PC-9 (cell line): ENCODE measurements around the gene B3GAT3. TPM values are rescaled to one million over a fixed set of nuclear protein-coding genes. Genes with fewer than 3 reads are reported as not detected.

Experiments used
- Bru-seq: library from RNA; stranded (reverse); fragments of 400-500 nt; gene quantifications from one replicate; lab custom pipeline; 2021; lab: Mats Ljungman, UMichigan
- BruChase-seq, 2 experiments: library from RNA; stranded (reverse); fragments of 400-500 nt; gene quantifications; one replicate each; lab custom pipeline; 2021; lab: Mats Ljungman, UMichigan
- BruUV-seq: library from RNA; stranded (reverse); fragments of 400-500 nt; replicated peaks from 2 replicates; lab custom pipeline; 2021; lab: Mats Ljungman, UMichigan
- CTCF ChIA-PET: fragments of 300-600 bp; sonication (Branson Sonifier 250); formaldehyde crosslinking; loops from one replicate; lab custom pipeline; 2022; ENCODE audit warnings: antibody characterized with exemption; lab: Charles Lee
- POLR2A ChIA-PET: fragments of 300-600 bp; sonication (Branson Sonifier 250); formaldehyde crosslinking; loops from one replicate; lab custom pipeline; 2022; ENCODE audit warnings: antibody characterized with exemption; ENCODE audit not compliant: unreplicated experiment; lab: Charles Lee
- DNase-seq, 2 experiments: peaks; one replicate each; pipeline versions ENCODE4 v3.0.0 to v3.0.0-alpha.2; 2015 to 2022; ENCODE audit warnings: mixed read lengths in 1 of 2
- H2AFZ ChIP-seq: fragments of 200-600 bp; sonication (generic); 2 replicates; pipeline ENCODE4 v1.8.1; 2017; ENCODE audit warnings: antibody characterized with exemption
- H3F3A ChIP-seq: fragments of 200-600 bp; sonication (generic); 2 replicates; pipeline ENCODE4 v1.8.1; 2017; ENCODE audit warnings: antibody characterized with exemption, mild to moderate bottlenecking, low read depth; ENCODE audit not compliant: insufficient read depth
- H3K27ac ChIP-seq: fragments of 200-600 bp; sonication (generic); 2 replicates; pipeline ENCODE4 v1.6.1; 2016; ENCODE audit warnings: mixed run types
- H3K27me3 ChIP-seq: fragments of 200-600 bp; sonication (generic); 2 replicates; pipeline ENCODE4 v1.6.1; 2016; ENCODE audit warnings: low read depth, mixed run types; ENCODE audit not compliant: insufficient read depth
- H3K36me3 ChIP-seq: fragments of 200-600 bp; sonication (generic); 2 replicates; pipeline ENCODE4 v1.6.1; 2016; ENCODE audit warnings: low read depth, mixed run types
- H3K4me1 ChIP-seq: fragments of 200-600 bp; sonication (generic); replicated peaks from 2 replicates; pipeline ENCODE4 v1.6.1; 2016; ENCODE audit warnings: mixed run types; ENCODE audit not compliant: insufficient read depth
- H3K4me2 ChIP-seq: fragments of 200-600 bp; sonication (generic); 2 replicates; pipeline ENCODE4 v1.6.1; 2017; ENCODE audit warnings: mixed run types
- H3K4me3 ChIP-seq: fragments of 200-600 bp; sonication (generic); 2 replicates; pipeline ENCODE4 v1.6.1; 2016; ENCODE audit warnings: mixed run types
- H3K79me2 ChIP-seq: fragments of 200-600 bp; sonication (generic); 2 replicates; pipeline ENCODE4 v1.6.1; 2017; ENCODE audit warnings: low read depth, mixed run types
- H3K9me2 ChIP-seq: fragments of 200-600 bp; sonication (generic); 2 replicates; pipeline ENCODE4 v1.8.1; 2017; ENCODE audit warnings: mild to moderate bottlenecking; ENCODE audit not compliant: insufficient read depth
- H3K9me3 ChIP-seq: fragments of 200-600 bp; sonication (generic); 2 replicates; pipeline ENCODE4 v1.8.1; 2016; ENCODE audit warnings: low read depth; ENCODE audit not compliant: insufficient read depth
- H4K20me1 ChIP-seq: fragments of 200-600 bp; sonication (generic); 2 replicates; pipeline ENCODE4 v1.8.1; 2017; ENCODE audit not compliant: insufficient read depth
- EZH2 ChIP-seq: fragments of 200-600 bp; sonication (generic); IDR thresholded peaks from 2 replicates; pipeline ENCODE4 v1.8.0; 2017; ENCODE audit warnings: antibody characterized with exemption, low read depth
- intact Hi-C: fragments of 100-400 bp; cut with micrococcal nuclease; formaldehyde crosslinking; loops from one replicate; pipeline ENCODE4 v1.10.0; 2022; ENCODE audit not compliant: unreplicated experiment
- long read RNA-seq: library from polyadenylated mRNA; stranded (forward); transcript quantifications from one replicate; pipeline ENCODE4 v2.0.0, GENCODE V29; 2022
- total RNA-seq: library from RNA; stranded (reverse); gene quantifications from 2 replicates; pipeline ENCODE4 v1.2.3, GENCODE V29; 2021
- TF ChIP-seq, protein P1 (sequence below): fragments of 200-600 bp; sonication (generic); conservative IDR thresholded peaks from 2 replicates; pipeline ENCODE4 v1.6.1; 2017; ENCODE audit warnings: mixed run types, antibody characterized with exemption, mild to moderate bottlenecking, moderate library complexity

B3GAT3 gene
- total RNA-seq (38.9 and 60.5 TPM in 2 replicates), Bru-seq, nascent RNA (percentile 70 among the genes with signal in this experiment), BruChase-seq, experiment 1, labeled RNA remaining after a 2-hour chase (percentile 74 among the genes with signal in this experiment), BruChase-seq, experiment 2, labeled RNA remaining after a 6-hour chase (percentile 80 among the genes with signal in this experiment)
- long read RNA-seq, transcript B3GAT3-201 (5 exons, 1,641 nt): major isoform, 31 of 48 reads
- long read RNA-seq, partial matches to known transcripts: 4 of 48 reads
- long read RNA-seq, other reads (novel, unspliced or antisense): 13 of 48 reads

GRCh38 chr11:62621567-62622470, at the start of gene B3GAT3:
Gene B3GAT3 (minus strand): TSS chr11:62621986. CDS start chr11:62621947, 39 bp downstream.
- Histone ChIP-seq H3K4me3 (peak within 1 kb of the TSS; percentile 79), H3K36me3 (peaks cover 13% of the 10 kb centered on the region; the same call in 1 of the 2 replicates), H2AFZ (peak within 1 kb of the TSS; percentile 88), H3K9me2 (no peaks in the 10 kb centered on the region), H3K27me3 (no peaks in the 10 kb centered on the region), H3K4me2 (peak within 1 kb of the TSS; percentile 75), H3K9me3 (no peaks in the 10 kb centered on the region), H3K27ac (peak within 1 kb of the TSS; percentile 86), H3F3A (peaks cover 51% of the 10 kb centered on the region), H3K4me1 (peaks cover 20% of the 10 kb centered on the region), H4K20me1 (no peaks in the 10 kb centered on the region), H3K79me2 (peaks cover 18% of the 10 kb centered on the region)
- ChIA-PET CTCF (interaction anchor here (0.6 to 1.0 kb wide), 3 partner anchors 30 to 165 kb away, joined by 3 to 6 read pairs (median 5); partner anchors contain the start of gene TUT1), POLR2A (interaction anchor here (0.6 to 1.6 kb wide), 13 partner anchors 9 to 1059 kb away, joined by 3 to 15 read pairs (median 4); partner anchors contain the start of genes C11orf98, CSKMT, EML3 and HNRNPUL2)
- TF ChIP-seq, protein P1, sequence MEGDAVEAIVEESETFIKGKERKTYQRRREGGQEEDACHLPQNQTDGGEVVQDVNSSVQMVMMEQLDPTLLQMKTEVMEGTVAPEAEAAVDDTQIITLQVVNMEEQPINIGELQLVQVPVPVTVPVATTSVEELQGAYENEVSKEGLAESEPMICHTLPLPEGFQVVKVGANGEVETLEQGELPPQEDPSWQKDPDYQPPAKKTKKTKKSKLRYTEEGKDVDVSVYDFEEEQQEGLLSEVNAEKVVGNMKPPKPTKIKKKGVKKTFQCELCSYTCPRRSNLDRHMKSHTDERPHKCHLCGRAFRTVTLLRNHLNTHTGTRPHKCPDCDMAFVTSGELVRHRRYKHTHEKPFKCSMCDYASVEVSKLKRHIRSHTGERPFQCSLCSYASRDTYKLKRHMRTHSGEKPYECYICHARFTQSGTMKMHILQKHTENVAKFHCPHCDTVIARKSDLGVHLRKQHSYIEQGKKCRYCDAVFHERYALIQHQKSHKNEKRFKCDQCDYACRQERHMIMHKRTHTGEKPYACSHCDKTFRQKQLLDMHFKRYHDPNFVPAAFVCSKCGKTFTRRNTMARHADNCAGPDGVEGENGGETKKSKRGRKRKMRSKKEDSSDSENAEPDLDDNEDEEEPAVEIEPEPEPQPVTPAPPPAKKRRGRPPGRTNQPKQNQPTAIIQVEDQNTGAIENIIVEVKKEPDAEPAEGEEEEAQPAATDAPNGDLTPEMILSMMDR: no peak
- TF ChIP-seq EZH2: no peak
- peak; percentile 97 to 100 for DNase-seq
- no TSS peak for BruUV-seq
- intact Hi-C loops: loop anchor here (1.0 to 5.0 kb wide), 3 partner anchors 24 to 45 kb away; partner anchors contain the start of genes C11orf98, CSKMT, GANAB and TUT1

GRCh38 chr11:62671236-62671607, 49.4 kb upstream of the B3GAT3 start:
- peaks cover 75% of the 10 kb centered on the region for H3K79me2 ChIP-seq
- TF ChIP-seq EZH2: no peak
- TF ChIP-seq, protein P1: no peak
- ChIA-PET POLR2A (interaction anchor here (0.6 to 1.7 kb wide), 9 partner anchors 51 to 179 kb away, joined by 3 to 7 read pairs (median 5); no protein-coding TSS in a partner anchor), CTCF (no interaction called here)
- no peaks in the 10 kb centered on the region for H3K9me2 ChIP-seq
- no TSS peak for BruUV-seq
- H3F3A ChIP-seq: peaks cover 86% of the 10 kb centered on the region
- no peak for DNase-seq
- H2AFZ ChIP-seq: peak overlapping the region; percentile 83
- peak overlapping the region; percentile 79 for H3K4me3 ChIP-seq
- intact Hi-C loops: loop anchor here (5.0 to 10.0 kb wide), 2 partner anchors 56 to 94 kb away; partner anchors contain the start of genes HNRNPUL2, POLR2G and TTC9C
- peaks cover 19% of the 10 kb centered on the region for H3K36me3 ChIP-seq
- peaks cover 5% of the 10 kb centered on the region; the same call in 1 of the 2 replicates for H4K20me1 ChIP-seq
- peaks cover 51% of the 10 kb centered on the region for H3K4me1 ChIP-seq
- H3K27ac ChIP-seq: peak overlapping the region; percentile 79
- peak overlapping the region; percentile 72 for H3K4me2 ChIP-seq
- no peaks in the 10 kb centered on the region for H3K9me3 ChIP-seq
- no peaks in the 10 kb centered on the region for H3K27me3 ChIP-seq
